AG09319 (cell line): ENCODE results near the gene STRIP1.

Experiments
- DNase-seq: peaks from one replicate; pipeline ENCODE4 v3.0.0-alpha.2; 2010; ENCODE audit warnings: low read depth; ENCODE audit errors: extremely low read depth
- TF ChIP-seq, protein P1 (sequence below): IDR thresholded peaks from 2 replicates; pipeline ENCODE4 v1.5.1; 2011; ENCODE audit warnings: low read depth, mild to moderate bottlenecking, inconsistent platforms, low read length, moderate library complexity

The STRIP1 gene

GRCh38 chr1:110089561-110090275, 55.3 kb downstream of the STRIP1 start:
- DNase-seq: no peak
- TF ChIP-seq, protein P1, sequence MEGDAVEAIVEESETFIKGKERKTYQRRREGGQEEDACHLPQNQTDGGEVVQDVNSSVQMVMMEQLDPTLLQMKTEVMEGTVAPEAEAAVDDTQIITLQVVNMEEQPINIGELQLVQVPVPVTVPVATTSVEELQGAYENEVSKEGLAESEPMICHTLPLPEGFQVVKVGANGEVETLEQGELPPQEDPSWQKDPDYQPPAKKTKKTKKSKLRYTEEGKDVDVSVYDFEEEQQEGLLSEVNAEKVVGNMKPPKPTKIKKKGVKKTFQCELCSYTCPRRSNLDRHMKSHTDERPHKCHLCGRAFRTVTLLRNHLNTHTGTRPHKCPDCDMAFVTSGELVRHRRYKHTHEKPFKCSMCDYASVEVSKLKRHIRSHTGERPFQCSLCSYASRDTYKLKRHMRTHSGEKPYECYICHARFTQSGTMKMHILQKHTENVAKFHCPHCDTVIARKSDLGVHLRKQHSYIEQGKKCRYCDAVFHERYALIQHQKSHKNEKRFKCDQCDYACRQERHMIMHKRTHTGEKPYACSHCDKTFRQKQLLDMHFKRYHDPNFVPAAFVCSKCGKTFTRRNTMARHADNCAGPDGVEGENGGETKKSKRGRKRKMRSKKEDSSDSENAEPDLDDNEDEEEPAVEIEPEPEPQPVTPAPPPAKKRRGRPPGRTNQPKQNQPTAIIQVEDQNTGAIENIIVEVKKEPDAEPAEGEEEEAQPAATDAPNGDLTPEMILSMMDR: no peak

DNA sequence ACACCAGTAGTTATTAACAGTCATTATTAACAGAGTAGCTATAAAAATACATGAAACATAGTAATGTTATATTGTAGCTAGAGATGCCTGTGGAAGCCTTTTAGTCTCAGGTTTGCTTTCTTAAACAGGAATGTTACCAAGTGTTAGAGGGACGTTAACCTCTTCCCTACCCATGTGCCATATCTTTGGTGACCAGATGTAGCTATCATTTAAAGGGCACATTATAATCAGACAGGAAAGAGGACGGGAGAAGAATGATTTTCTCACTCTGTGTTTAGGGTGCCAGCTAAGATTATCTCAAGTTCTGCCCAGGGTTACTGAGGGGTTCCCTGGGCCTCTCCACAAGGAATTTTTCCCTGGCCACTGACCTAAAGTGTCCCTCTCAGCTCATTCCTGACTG, 57.0 kb downstream of the STRIP1 start:
- no peak for DNase-seq
- TF ChIP-seq, protein P1: no peak

GRCh38 chr1:110091791-110092190, 57.4 kb downstream of the STRIP1 start:
- no peak for DNase-seq
- TF ChIP-seq, protein P1: no peak

- no peak for DNase-seq
- TF ChIP-seq, protein P1: no peak
These were observed 58.6 kb downstream of the STRIP1 start for GRCh38 chr1:110092991-110093390.

- TF ChIP-seq, protein P1: no peak
- no peak for DNase-seq
These were observed 60.7 kb downstream of the STRIP1 start for GRCh38 chr1:110094931-110095654.

DNA sequence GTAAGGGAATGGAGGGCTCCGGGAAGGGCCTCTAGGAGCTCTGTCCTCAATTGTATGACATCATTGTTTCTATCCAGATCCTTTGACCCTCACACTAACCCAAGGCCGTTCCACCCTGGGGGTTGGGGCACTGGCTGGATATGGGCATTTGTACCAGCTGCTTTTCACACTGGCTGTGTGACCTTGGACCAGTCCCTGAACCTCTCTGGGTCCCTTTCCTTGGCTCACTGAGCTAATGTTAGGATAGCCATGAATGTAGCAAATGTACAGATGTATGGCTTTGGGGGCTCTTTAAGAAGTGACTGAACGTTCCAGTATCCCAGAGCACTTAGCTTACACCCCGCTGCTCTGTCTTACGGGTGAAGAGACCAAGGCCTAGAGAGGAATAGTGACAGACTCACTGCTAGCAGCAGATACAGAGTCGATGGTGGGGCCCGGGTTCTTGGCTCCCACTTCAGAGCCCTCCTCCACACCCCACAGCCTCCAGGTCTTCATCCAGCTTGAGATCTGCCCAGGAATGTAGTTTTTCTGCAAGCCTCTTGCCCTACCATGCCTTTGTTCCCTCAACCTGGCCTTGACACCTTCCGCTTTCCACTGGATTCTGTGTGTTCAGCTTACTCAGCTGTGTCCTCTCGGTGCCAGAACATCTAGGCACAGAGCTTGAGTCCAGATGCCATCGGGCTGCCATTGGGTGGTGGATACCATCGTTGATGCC, 63.2 kb downstream of the STRIP1 start:
- no peak for DNase-seq
- TF ChIP-seq, protein P1: no peak
